Neuronal stem cell (in vitro differentiated cells): ENCODE measurements around the gene UBXN10.

Experiments
- DNase-seq: peaks from one replicate; pipeline ENCODE4 v3.0.0-alpha.2; 2013; ENCODE audit warnings: low spot score
- H2AFZ ChIP-seq: one replicate; pipeline ENCODE4 v1.6.1; 2013; ENCODE audit warnings: mild to moderate bottlenecking, low read length, inconsistent platforms
- H2AK5ac ChIP-seq: 2 replicates; pipeline ENCODE4 v1.6.1; 2013; ENCODE audit warnings: low read depth, mild to moderate bottlenecking, inconsistent platforms, low read length, moderate library complexity, mixed read lengths
- H2BK120ac ChIP-seq: 2 replicates; pipeline ENCODE4 v1.6.1; 2013; ENCODE audit warnings: low read depth, mild to moderate bottlenecking, inconsistent platforms, low read length, moderate library complexity, mixed read lengths
- H2BK12ac ChIP-seq: one replicate; pipeline ENCODE4 v1.6.1; 2013; ENCODE audit warnings: low read length, inconsistent platforms
- H2BK15ac ChIP-seq: 2 replicates; pipeline ENCODE4 v1.6.1; 2013; ENCODE audit warnings: mild to moderate bottlenecking, low read length, inconsistent platforms, mixed read lengths
- H2BK5ac ChIP-seq: one replicate; pipeline ENCODE4 v1.6.1; 2013; ENCODE audit warnings: inconsistent platforms, mild to moderate bottlenecking, low read length, moderate library complexity
- H3K14ac ChIP-seq: one replicate; pipeline ENCODE4 v1.6.1; 2013; ENCODE audit warnings: low read length, inconsistent platforms
- H3K18ac ChIP-seq: 2 replicates; pipeline ENCODE4 v1.6.1; 2013; ENCODE audit warnings: low read length, inconsistent platforms
- H3K23ac ChIP-seq: 2 replicates; pipeline ENCODE4 v1.6.1; 2013; ENCODE audit warnings: low read depth, mild to moderate bottlenecking, mixed read lengths, low read length, inconsistent platforms; ENCODE audit not compliant: poor library complexity
- H3K27ac ChIP-seq: replicated peaks from 3 replicates; pipeline ENCODE4 v1.5.1; 2013; ENCODE audit warnings: low read length, inconsistent platforms
- H3K27me3 ChIP-seq, 3 experiments: 2 replicates each; pipeline ENCODE4 v1.6.1; 2013; ENCODE audit warnings: low read length in 3 of 3, mild to moderate bottlenecking in 2 of 3, inconsistent platforms in 1 of 3, low read depth in 1 of 3, mixed read lengths in 1 of 3, moderate library complexity in 1 of 3; ENCODE audit not compliant: control insufficient read depth in 3 of 3, insufficient read depth in 3 of 3
- H3K36me3 ChIP-seq, 2 donors: replicated peaks in 1 of 2; 2 replicates each; pipeline ENCODE4 v1.6.1; 2013; ENCODE audit warnings: low read length in 2 of 2; ENCODE audit not compliant: control insufficient read depth in 2 of 2, insufficient read depth in 2 of 2
- H3K4ac ChIP-seq: 2 replicates; pipeline ENCODE4 v1.6.1; 2013; ENCODE audit warnings: inconsistent platforms, mild to moderate bottlenecking, low read length, moderate library complexity
- H3K4me1 ChIP-seq, 2 donors: 1 replicate in 1 of 2; 2 replicates in 1 of 2; pipeline ENCODE4 v1.6.1; 2013; ENCODE audit warnings: low read length in 2 of 2, low read depth in 1 of 2; ENCODE audit not compliant: control insufficient read depth in 2 of 2, insufficient read depth in 1 of 2
- H3K4me2 ChIP-seq: one replicate; pipeline ENCODE4 v1.6.1; 2013; ENCODE audit warnings: mild to moderate bottlenecking, low read length, inconsistent platforms; ENCODE audit not compliant: insufficient read depth, poor library complexity, severe bottlenecking
- H3K4me3 ChIP-seq, 2 donors: 2 replicates each; pipeline ENCODE4 v1.5.1; 2013; ENCODE audit warnings: low read length in 2 of 2, mild to moderate bottlenecking in 2 of 2, inconsistent platforms in 1 of 2, moderate library complexity in 1 of 2
- H3K79me1 ChIP-seq: one replicate; pipeline ENCODE4 v1.6.1; 2013; ENCODE audit warnings: low read depth, mild to moderate bottlenecking, inconsistent platforms, low read length, moderate library complexity
- H3K9ac ChIP-seq: one replicate; pipeline ENCODE4 v1.6.1; 2013; ENCODE audit warnings: mild to moderate bottlenecking, low read depth, low read length, inconsistent platforms; ENCODE audit not compliant: poor library complexity
- H3K9me3 ChIP-seq, 2 donors: replicated peaks in 1 of 2; 2 replicates each; pipeline versions ENCODE3 to v1.6.1; 2013; ENCODE audit warnings: low read length in 2 of 2, mild to moderate bottlenecking in 2 of 2, inconsistent platforms in 1 of 2, low read depth in 1 of 2, mixed read lengths in 1 of 2, moderate library complexity in 1 of 2; ENCODE audit not compliant: control insufficient read depth in 2 of 2, insufficient read depth in 1 of 2
- H4K8ac ChIP-seq: one replicate; pipeline ENCODE4 v1.6.1; 2013; ENCODE audit warnings: low read depth, mild to moderate bottlenecking, inconsistent platforms, low read length, moderate library complexity
- H4K91ac ChIP-seq: one replicate; pipeline ENCODE4 v1.6.1; 2013; ENCODE audit warnings: low read length, low read depth, mild to moderate bottlenecking, inconsistent platforms; ENCODE audit not compliant: poor library complexity
- WGBS, 2 donors: extraction: QIAGEN DNeasy Blood & Tissue Kit; methylation state at CpG; one replicate each; pipeline ENCODE4 v1.1.7; 2013; ENCODE audit warnings: missing lambda C conversion rate in 2 of 2, mixed read lengths in 1 of 2; ENCODE audit not compliant: insufficient read length in 2 of 2, insufficient replicate concordance in 1 of 2; ENCODE audit errors: extremely low coverage in 2 of 2; 5-methylcytosine and 5-hydroxymethylcytosine counted together

Gene UBXN10

DNA sequence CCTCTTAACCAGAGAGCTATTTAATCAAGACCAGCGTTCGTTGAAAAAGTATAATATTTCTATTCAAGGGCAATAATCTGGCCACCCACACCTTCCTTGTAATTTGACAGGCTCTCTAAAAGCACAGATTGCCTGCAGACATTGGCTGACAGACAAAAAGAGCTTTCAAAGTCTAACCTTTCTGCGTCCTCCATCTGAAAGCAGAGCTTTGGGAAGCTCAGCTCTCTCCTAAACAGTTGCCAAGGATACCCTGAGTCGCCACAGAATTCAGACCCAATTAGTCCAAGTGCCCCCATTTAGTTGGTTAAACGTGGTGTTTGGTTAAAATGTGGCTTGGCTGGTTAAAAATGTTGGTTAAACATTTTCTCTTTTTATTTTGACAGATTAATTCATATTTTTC lies 34.1 kb downstream of the UBXN10 start:
- no peak overlapping the region for H3K9ac ChIP-seq
- no peak overlapping the region for H3K23ac ChIP-seq
- H3K4me3 ChIP-seq: no peak overlapping the region
- no CpG with 5 or more reads among the region's 5 CpGs for WGBS, 2 donors
- H2BK15ac ChIP-seq: no peak overlapping the region
- no peak overlapping the region for H3K14ac ChIP-seq
- H3K27ac ChIP-seq: no peak overlapping the region
- H3K79me1 ChIP-seq: no peaks in the 10 kb centered on the region
- H2BK120ac ChIP-seq: no peak overlapping the region
- H3K4me1 ChIP-seq: peaks cover 0 to 5% of the 10 kb centered on the region in 2 donors
- H3K4me2 ChIP-seq: no peak overlapping the region
- H3K9me3 ChIP-seq: peaks cover 0 to 1% of the 10 kb centered on the region in 2 donors
- H2AK5ac ChIP-seq: no peak overlapping the region
- H3K36me3 ChIP-seq: no peaks in the 10 kb centered on the region
- no peak overlapping the region for H2BK12ac ChIP-seq
- no peak overlapping the region for H2BK5ac ChIP-seq
- H3K18ac ChIP-seq: no peak overlapping the region
- no peak for DNase-seq
- no peak overlapping the region for H2AFZ ChIP-seq
- H4K8ac ChIP-seq: no peak overlapping the region
- H3K4ac ChIP-seq: no peak overlapping the region
- H3K27me3 ChIP-seq: peaks cover 0 to 25% (median 11%) of the 10 kb centered on the region in 3 experiments
- no peak overlapping the region for H4K91ac ChIP-seq

GRCh38 chr1:20223106-20223505 lies 37.2 kb downstream of the UBXN10 start:
- Histone ChIP-seq H2BK15ac (no peak overlapping the region), H3K4me3 (no peak overlapping the region), H2BK5ac (no peak overlapping the region), H2AFZ (no peak overlapping the region), H2AK5ac (peak overlapping the region; percentile 30), H3K9me3 (no peaks in the 10 kb centered on the region), H4K8ac (no peak overlapping the region), H3K9ac (no peak overlapping the region), H2BK120ac (no peak overlapping the region), H2BK12ac (no peak overlapping the region), H3K36me3 (no peaks in the 10 kb centered on the region), H3K4me2 (no peak overlapping the region), H3K27ac (no peak overlapping the region), H3K23ac (no peak overlapping the region), H3K4me1 (peaks cover 0 to 5% of the 10 kb centered on the region in 2 donors), H3K4ac (no peak overlapping the region), H4K91ac (no peak overlapping the region), H3K27me3 (peaks cover 0 to 25% (median 11%) of the 10 kb centered on the region in 3 experiments), H3K18ac (peak overlapping the region; percentile 2), H3K14ac (no peak overlapping the region), H3K79me1 (no peaks in the 10 kb centered on the region)
- DNase-seq: no peak
- no CpG with 5 or more reads among the region's 2 CpGs for WGBS, 2 donors

- no peak overlapping the region for H2BK120ac ChIP-seq
- no peaks in the 10 kb centered on the region for H3K9me3 ChIP-seq
- H3K4ac ChIP-seq: no peak overlapping the region
- no peak overlapping the region for H3K4me3 ChIP-seq
- H2BK5ac ChIP-seq: no peak overlapping the region
- no peak overlapping the region for H4K8ac ChIP-seq
- peaks cover 0 to 30% (median 11%) of the 10 kb centered on the region in 3 experiments for H3K27me3 ChIP-seq
- H3K18ac ChIP-seq: no peak overlapping the region
- WGBS, 2 donors: no CpG with 5 or more reads among the region's 18 CpGs
- H3K23ac ChIP-seq: no peak overlapping the region
- no peak overlapping the region for H2AFZ ChIP-seq
- no peak overlapping the region for H3K14ac ChIP-seq
- no peak overlapping the region for H2BK15ac ChIP-seq
- H3K36me3 ChIP-seq: no peaks in the 10 kb centered on the region
- no peak overlapping the region for H3K4me2 ChIP-seq
- H3K4me1 ChIP-seq: peaks cover 0 to 5% of the 10 kb centered on the region in 2 donors
- H3K27ac ChIP-seq: no peak overlapping the region
- no peak for DNase-seq
- H4K91ac ChIP-seq: no peak overlapping the region
- H3K9ac ChIP-seq: no peak overlapping the region
- H2BK12ac ChIP-seq: no peak overlapping the region
- H3K79me1 ChIP-seq: no peaks in the 10 kb centered on the region
- peak overlapping the region; percentile 30 for H2AK5ac ChIP-seq
Measured at GRCh38 chr1:20223551-20224419, 37.9 kb downstream of the UBXN10 start.

DNA sequence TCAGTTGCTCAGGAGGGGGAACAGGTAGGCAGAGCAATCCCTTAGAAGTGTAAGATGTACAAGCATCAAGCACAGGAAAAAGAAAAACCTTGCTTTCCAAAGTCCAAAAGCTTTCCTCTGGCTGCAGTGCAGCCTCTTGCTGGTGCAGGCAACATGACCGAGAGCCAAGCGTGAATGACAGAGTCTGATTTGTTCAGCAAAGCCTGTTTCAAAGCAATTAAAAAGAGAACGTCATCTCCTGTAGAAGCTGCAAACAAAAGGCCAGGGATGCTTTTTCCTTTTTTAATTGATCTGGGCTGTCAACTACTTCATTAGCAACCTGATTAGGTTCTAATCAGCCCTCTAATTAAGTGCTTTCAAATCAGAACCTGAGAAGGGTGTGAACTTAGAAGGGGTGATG lies 38.6 kb downstream of the UBXN10 start:
- Histone ChIP-seq H2BK12ac (no peak overlapping the region), H3K18ac (no peak overlapping the region), H3K4me1 (peaks cover 0 to 5% of the 10 kb centered on the region in 2 donors), H3K9ac (no peak overlapping the region), H2AK5ac (no peak overlapping the region), H3K4me3 (no peak overlapping the region), H2BK5ac (no peak overlapping the region), H3K79me1 (no peaks in the 10 kb centered on the region), H3K9me3 (no peaks in the 10 kb centered on the region), H3K4ac (no peak overlapping the region), H3K27me3 (peaks cover 0 to 34% (median 11%) of the 10 kb centered on the region in 3 experiments), H2AFZ (no peak overlapping the region), H2BK15ac (no peak overlapping the region), H3K23ac (no peak overlapping the region), H3K4me2 (no peak overlapping the region), H3K36me3 (no peaks in the 10 kb centered on the region), H3K27ac (no peak overlapping the region), H4K8ac (no peak overlapping the region), H3K14ac (no peak overlapping the region), H2BK120ac (no peak overlapping the region), H4K91ac (no peak overlapping the region)
- DNase-seq: no peak
- no CpG with 5 or more reads among the region's 3 CpGs for WGBS, 2 donors
